ENCODE data around the gene LRP3. TPM values are rescaled to one million over a fixed set of nuclear protein-coding genes. Genes with fewer than 3 reads are reported as not detected.
A peak's percentile ranks its signal among the peaks of the same experiment; 100 is the strongest.
"Not testable (repeated sequence)": the region's sequence is repeated elsewhere in the genome, so short reads cannot be mapped to it uniquely, and the experiment has no call there.

Gene LRP3
- not detected for total RNA-seq

- Mint-ChIP-seq H3K9me3 (ENCODE audit: insufficient read depth) (no peaks in the 10 kb centered on the region), H3K4me3 (peak within 1 kb of the TSS; percentile 18), H3K27me3 (ENCODE audit: low read depth) (peaks cover 38% of the 10 kb centered on the region), H3K36me3 (ENCODE audit: low read depth) (no peaks in the 10 kb centered on the region), H3K4me1 (ENCODE audit: low read depth) (no peaks in the 10 kb centered on the region), H3K27ac (no peak within 1 kb of the TSS)
- peak; percentile 44 for ATAC-seq
- DNase-seq = no peak
- ChIA-PET CTCF (no interaction called here), POLR2A (no interaction called here)
Measured at GRCh38 chr19:33193865-33194362, at the start of gene LRP3. Gene LRP3, plus strand, starts transcription at chr19:33194330. Its CDS starts 456 bp downstream, at chr19:33194786.

DNA sequence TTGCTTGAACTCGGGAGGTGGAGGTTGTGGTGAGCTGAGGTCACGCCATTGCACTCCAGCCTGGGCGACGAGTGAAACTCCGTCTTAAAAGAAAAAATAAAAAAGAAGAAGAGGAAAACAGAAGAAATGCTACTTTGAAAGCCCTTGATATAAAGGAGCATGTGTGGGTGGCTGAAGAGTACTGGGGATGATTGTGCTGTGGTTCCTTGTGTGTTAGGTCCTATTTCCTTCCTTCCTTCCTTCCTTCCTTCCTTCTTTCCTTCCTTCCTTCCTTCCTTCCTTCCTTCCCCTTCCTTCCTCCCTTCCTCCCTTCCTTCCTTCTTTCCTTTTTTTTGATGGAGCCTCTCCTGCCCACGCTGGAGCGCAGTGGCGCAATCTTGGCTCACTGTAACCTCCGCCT lies 47.9 kb upstream of the LRP3 start:
- ChIA-PET CTCF (interaction anchor here (3.1 to 4.0 kb wide), 2 partner anchors 31 to 39 kb away, joined by 37 to 57 read pairs; no protein-coding TSS in a partner anchor), POLR2A (no interaction called here)
- H3K36me3 Mint-ChIP-seq (ENCODE audit: low read depth) = no peaks in the 10 kb centered on the region
- peaks cover 4% of the 10 kb centered on the region for H3K27me3 Mint-ChIP-seq (ENCODE audit: low read depth)
- H3K4me3 Mint-ChIP-seq = no peak overlapping the region
- no peaks in the 10 kb centered on the region for H3K9me3 Mint-ChIP-seq (ENCODE audit: insufficient read depth)
- H3K4me1 Mint-ChIP-seq (ENCODE audit: low read depth) = peaks cover 7% of the 10 kb centered on the region
- no peak for DNase-seq
- H3K27ac Mint-ChIP-seq = no peak overlapping the region
- no peak for ATAC-seq

GRCh38 chr19:33147538-33147937 lies 46.6 kb upstream of the LRP3 start:
- Mint-ChIP-seq H3K4me3 (no peak overlapping the region), H3K36me3 (ENCODE audit: low read depth) (no peaks in the 10 kb centered on the region), H3K4me1 (ENCODE audit: low read depth) (peaks cover 7% of the 10 kb centered on the region), H3K27me3 (ENCODE audit: low read depth) (no peaks in the 10 kb centered on the region), H3K9me3 (ENCODE audit: insufficient read depth) (no peaks in the 10 kb centered on the region), H3K27ac (no peak overlapping the region)
- DNase-seq = no peak
- POLR2A ChIA-PET = interaction anchor here (0.7 kb wide), 1 partner anchor 141 kb away, joined by 3 read pairs; no protein-coding TSS in a partner anchor
- ATAC-seq = no peak
- CTCF ChIA-PET = interaction anchor here (1.2 to 4.0 kb wide), 2 partner anchors 10 to 37 kb away, joined by 3 to 57 read pairs; no protein-coding TSS in a partner anchor

GRCh38 chr19:33150852-33151518 lies 43.1 kb upstream of the LRP3 start:
- POLR2A ChIA-PET = no interaction called here
- Mint-ChIP-seq H3K9me3 (ENCODE audit: insufficient read depth) (no peaks in the 10 kb centered on the region), H3K27me3 (ENCODE audit: low read depth) (peaks cover 7% of the 10 kb centered on the region), H3K4me1 (ENCODE audit: low read depth) (peaks cover 2% of the 10 kb centered on the region), H3K36me3 (ENCODE audit: low read depth) (no peaks in the 10 kb centered on the region), H3K4me3 (no peak overlapping the region), H3K27ac (no peak overlapping the region)
- CTCF ChIA-PET = interaction anchor here (1.7 to 2.1 kb wide), 2 partner anchors 26 to 33 kb away, joined by 6 to 9 read pairs; no protein-coding TSS in a partner anchor
- no peak for DNase-seq
- no peak for ATAC-seq

DNA sequence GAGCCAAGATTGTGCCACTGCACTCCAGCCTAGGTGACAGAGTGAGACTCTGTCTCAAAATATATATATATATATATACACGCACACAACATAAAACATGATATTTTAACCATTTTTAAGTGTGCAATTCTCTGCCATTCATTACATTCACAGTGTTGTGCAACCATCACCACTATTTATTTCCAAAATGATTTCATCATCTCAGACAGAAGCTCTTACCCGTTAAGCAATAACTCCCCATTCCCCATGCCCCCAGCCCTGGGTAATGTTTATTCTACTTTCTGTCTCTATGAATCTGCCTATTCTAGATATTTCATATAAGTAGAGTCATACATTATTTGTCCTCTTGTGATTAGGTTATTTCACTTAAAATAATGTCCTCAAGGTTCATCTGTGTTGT lies 42.0 kb upstream of the LRP3 start:
- peaks cover 7% of the 10 kb centered on the region for H3K27me3 Mint-ChIP-seq (ENCODE audit: low read depth)
- H3K27ac Mint-ChIP-seq = no peak overlapping the region
- ChIA-PET POLR2A (no interaction called here), CTCF (interaction anchor here (1.7 to 2.1 kb wide), 3 partner anchors 8 to 32 kb away, joined by 6 to 9 read pairs (median 8); no protein-coding TSS in a partner anchor)
- no peak for DNase-seq
- peaks cover 2% of the 10 kb centered on the region for H3K4me1 Mint-ChIP-seq (ENCODE audit: low read depth)
- no peaks in the 10 kb centered on the region for H3K9me3 Mint-ChIP-seq (ENCODE audit: insufficient read depth)
- H3K36me3 Mint-ChIP-seq (ENCODE audit: low read depth) = no peaks in the 10 kb centered on the region
- ATAC-seq = no peak
- H3K4me3 Mint-ChIP-seq = no peak overlapping the region

DNA sequence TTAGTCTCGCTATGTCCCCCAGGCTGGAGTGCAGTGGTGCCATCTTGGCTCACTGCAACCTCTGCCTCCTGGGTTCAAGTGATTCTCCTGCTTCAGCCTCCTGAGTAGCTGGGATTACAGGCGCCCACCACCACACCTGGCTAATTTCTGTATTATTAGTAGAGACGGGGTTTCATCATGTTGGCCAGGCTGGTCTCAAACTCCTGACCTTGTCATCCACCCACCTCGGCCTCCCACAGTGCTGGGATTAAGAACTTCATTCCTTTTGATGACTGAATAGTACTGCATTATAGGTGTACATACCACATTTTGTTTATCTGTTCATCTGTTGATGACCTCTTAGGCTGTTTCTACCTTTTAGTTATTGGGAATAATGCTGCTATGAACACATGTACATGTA lies 41.5 kb upstream of the LRP3 start:
- DNase-seq; ATAC-seq; H3K9me3 Mint-ChIP-seq (ENCODE audit: insufficient read depth); H3K27me3 Mint-ChIP-seq (ENCODE audit: low read depth); H3K36me3 Mint-ChIP-seq (ENCODE audit: low read depth); H3K4me1 Mint-ChIP-seq (ENCODE audit: low read depth); H3K4me3 Mint-ChIP-seq; H3K27ac Mint-ChIP-seq; POLR2A ChIA-PET: not testable (repeated sequence)
- CTCF ChIA-PET = interaction anchor here (1.3 to 1.8 kb wide), 2 partner anchors 8 to 31 kb away, joined by 8 read pairs; no protein-coding TSS in a partner anchor

DNA sequence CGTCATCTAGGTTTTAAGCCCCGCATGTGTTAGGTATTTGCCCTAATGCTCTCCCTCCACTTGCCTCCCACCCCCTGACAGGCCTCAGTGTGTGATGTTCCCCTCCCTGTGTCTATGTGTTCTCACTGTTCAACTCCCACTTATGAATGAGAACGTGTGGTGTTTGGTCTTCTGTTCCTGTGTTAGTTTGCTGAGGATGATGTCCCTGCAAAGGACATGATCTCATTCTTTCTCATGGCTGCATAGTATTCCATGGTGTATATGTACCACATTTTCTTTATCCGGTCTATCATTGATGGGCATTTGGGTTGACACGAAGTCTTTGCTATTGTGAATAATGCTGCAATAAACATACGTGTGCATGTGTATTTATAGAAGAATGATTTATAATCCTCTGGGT lies 39.8 kb upstream of the LRP3 start:
- H3K9me3 Mint-ChIP-seq (ENCODE audit: insufficient read depth); POLR2A ChIA-PET; H3K27me3 Mint-ChIP-seq (ENCODE audit: low read depth); ATAC-seq; DNase-seq; H3K4me3 Mint-ChIP-seq; H3K36me3 Mint-ChIP-seq (ENCODE audit: low read depth): not testable (repeated sequence)
- CTCF ChIA-PET = interaction anchor here (3.8 kb wide), 1 partner anchor 22 kb away, joined by 28 read pairs; no protein-coding TSS in a partner anchor
- Mint-ChIP-seq H3K27ac (peak overlapping the region; percentile 72), H3K4me1 (ENCODE audit: low read depth) (peaks cover 18% of the 10 kb centered on the region)

DNA sequence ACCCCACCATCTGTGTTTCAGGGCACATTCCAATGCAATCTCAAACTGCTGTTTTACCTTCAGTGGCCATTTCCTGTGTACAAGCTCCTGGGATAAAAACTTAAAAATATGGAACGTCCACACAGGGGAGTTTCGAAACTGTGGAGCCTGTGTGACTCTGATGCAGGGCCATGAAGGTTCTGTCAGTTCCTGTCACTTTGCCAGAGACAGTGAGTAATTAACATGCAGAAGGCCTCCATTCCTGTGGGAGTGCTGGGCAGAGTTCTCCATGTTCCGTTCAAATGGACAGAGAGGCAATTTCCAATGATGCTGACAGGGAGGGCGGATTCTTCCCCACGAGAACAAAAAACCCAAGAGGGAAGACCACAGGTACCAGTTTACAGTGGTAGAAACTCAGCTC lies 37.8 kb upstream of the LRP3 start:
- H3K27ac Mint-ChIP-seq = no peak overlapping the region
- no peaks in the 10 kb centered on the region for H3K9me3 Mint-ChIP-seq (ENCODE audit: insufficient read depth)
- peaks cover 7% of the 10 kb centered on the region for H3K27me3 Mint-ChIP-seq (ENCODE audit: low read depth)
- H3K36me3 Mint-ChIP-seq (ENCODE audit: low read depth) = peaks cover 4% of the 10 kb centered on the region
- ATAC-seq (no peak), DNase-seq (no peak)
- H3K4me3 Mint-ChIP-seq = no peak overlapping the region
- POLR2A ChIA-PET = interaction anchor here (1.8 kb wide), 1 partner anchor 20 kb away, joined by 8 read pairs; no protein-coding TSS in a partner anchor
- CTCF ChIA-PET = interaction anchor here (1.2 to 3.8 kb wide), 2 partner anchors 8 to 20 kb away, joined by 3 to 28 read pairs; no protein-coding TSS in a partner anchor
- peaks cover 38% of the 10 kb centered on the region for H3K4me1 Mint-ChIP-seq (ENCODE audit: low read depth)

DNA sequence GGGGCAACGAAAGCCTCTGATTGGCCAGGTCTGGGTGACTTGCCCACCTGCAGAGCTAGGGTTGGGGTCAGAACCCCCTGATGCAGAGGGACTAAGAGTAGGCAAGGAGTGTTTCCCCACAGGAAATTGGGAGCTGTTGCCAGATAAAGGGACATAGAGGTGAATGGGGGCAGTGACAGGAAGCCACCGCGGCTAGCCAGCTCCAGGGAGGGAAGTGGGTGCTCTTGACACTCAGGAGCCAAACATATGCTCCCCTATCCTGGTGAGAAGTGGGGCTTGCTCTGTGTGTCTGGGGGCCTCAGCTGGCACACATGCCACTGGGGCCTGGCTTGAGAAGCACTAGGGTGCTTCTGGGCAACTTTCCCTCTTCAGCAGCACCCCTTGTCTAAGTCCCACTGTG lies 36.2 kb upstream of the LRP3 start:
- ATAC-seq (peak; percentile 7), DNase-seq (peak; percentile 35)
- Mint-ChIP-seq H3K9me3 (ENCODE audit: insufficient read depth) (no peaks in the 10 kb centered on the region), H3K27ac (peak overlapping the region; percentile 70), H3K4me1 (ENCODE audit: low read depth) (peaks cover 44% of the 10 kb centered on the region), H3K4me3 (peak overlapping the region; percentile 23), H3K27me3 (ENCODE audit: low read depth) (peaks cover 7% of the 10 kb centered on the region), H3K36me3 (ENCODE audit: low read depth) (peaks cover 4% of the 10 kb centered on the region)
- POLR2A ChIA-PET = no interaction called here
- CTCF ChIA-PET = interaction anchor here (0.9 to 3.8 kb wide), 6 partner anchors 13 to 27 kb away, joined by 3 to 31 read pairs (median 5); no protein-coding TSS in a partner anchor

DNA sequence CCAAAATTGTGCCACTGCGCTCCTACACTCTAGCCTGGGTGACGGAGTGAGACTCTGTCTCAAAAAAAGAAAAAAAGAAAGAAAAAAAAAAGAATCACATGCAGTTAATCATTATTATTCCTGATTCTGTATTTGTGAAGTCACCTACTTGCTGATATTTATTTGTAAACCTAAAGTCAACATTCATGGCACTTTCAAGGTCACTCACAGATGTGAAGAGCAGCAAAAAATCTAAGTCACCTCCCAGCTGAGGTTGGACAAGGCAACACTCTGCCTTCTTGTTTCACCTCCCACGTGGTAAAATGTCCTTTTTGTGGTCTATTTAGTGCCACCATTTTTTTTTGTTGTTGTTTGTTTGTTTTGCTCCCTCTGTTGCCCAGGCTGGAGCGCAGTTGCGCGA lies 35.8 kb upstream of the LRP3 start:
- peaks cover 44% of the 10 kb centered on the region for H3K4me1 Mint-ChIP-seq (ENCODE audit: low read depth)
- H3K27ac Mint-ChIP-seq = peak overlapping the region; percentile 70
- ATAC-seq = no peak
- ChIA-PET CTCF (interaction anchor here (0.9 to 4.1 kb wide), 6 partner anchors 13 to 27 kb away, joined by 3 to 58 read pairs (median 18); no protein-coding TSS in a partner anchor), POLR2A (no interaction called here)
- DNase-seq = no peak
- H3K27me3 Mint-ChIP-seq (ENCODE audit: low read depth) = peaks cover 7% of the 10 kb centered on the region
- peaks cover 4% of the 10 kb centered on the region for H3K36me3 Mint-ChIP-seq (ENCODE audit: low read depth)
- no peak overlapping the region for H3K4me3 Mint-ChIP-seq
- no peaks in the 10 kb centered on the region for H3K9me3 Mint-ChIP-seq (ENCODE audit: insufficient read depth)

GRCh38 chr19:33159149-33159548 lies 35.0 kb upstream of the LRP3 start:
- H3K36me3 Mint-ChIP-seq (ENCODE audit: low read depth) = peaks cover 4% of the 10 kb centered on the region
- H3K27me3 Mint-ChIP-seq (ENCODE audit: low read depth) = peaks cover 4% of the 10 kb centered on the region
- no peak overlapping the region for H3K4me3 Mint-ChIP-seq
- ChIA-PET POLR2A (interaction anchor here (1.5 to 6.0 kb wide), 2 partner anchors 17 to 214 kb away, joined by 3 to 62 read pairs; partner anchors contain the start of gene CEBPG), CTCF (interaction anchor here (1.1 to 4.1 kb wide), 4 partner anchors 15 to 33 kb away, joined by 3 to 58 read pairs (median 19); no protein-coding TSS in a partner anchor)
- ATAC-seq (no peak), DNase-seq (no peak)
- H3K27ac Mint-ChIP-seq = no peak overlapping the region
- H3K4me1 Mint-ChIP-seq (ENCODE audit: low read depth) = peaks cover 44% of the 10 kb centered on the region
- H3K9me3 Mint-ChIP-seq (ENCODE audit: insufficient read depth) = no peaks in the 10 kb centered on the region

DNA sequence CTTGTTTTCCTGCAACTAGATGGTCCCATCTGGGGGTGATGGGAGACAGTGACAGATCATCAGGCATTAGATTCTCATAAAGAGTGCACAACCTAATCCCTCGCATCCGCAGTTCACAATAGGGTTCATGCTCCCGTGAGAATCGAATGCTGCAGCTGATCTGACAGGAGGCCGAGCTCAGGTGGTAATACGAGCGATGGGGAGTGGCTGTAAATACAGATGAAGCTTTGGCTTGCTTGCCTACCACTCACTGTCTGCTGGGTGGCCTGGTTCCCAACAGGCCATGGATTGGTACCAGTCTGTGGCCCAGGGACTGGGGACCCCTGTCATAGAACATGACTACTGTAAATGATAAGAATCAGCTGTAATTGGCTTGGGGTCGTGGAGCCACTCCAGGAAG lies 34.2 kb upstream of the LRP3 start:
- ATAC-seq = no peak
- H3K4me3 Mint-ChIP-seq = no peak overlapping the region
- H3K27me3 Mint-ChIP-seq (ENCODE audit: low read depth) = no peaks in the 10 kb centered on the region
- peaks cover 4% of the 10 kb centered on the region for H3K36me3 Mint-ChIP-seq (ENCODE audit: low read depth)
- ChIA-PET POLR2A (interaction anchor here (1.2 to 6.0 kb wide), 3 partner anchors 17 to 214 kb away, joined by 3 to 62 read pairs (median 3); partner anchors contain the start of gene CEBPG), CTCF (interaction anchor here (1.1 to 4.1 kb wide), 8 partner anchors 8 to 70 kb away, joined by 3 to 58 read pairs (median 4); no protein-coding TSS in a partner anchor)
- H3K4me1 Mint-ChIP-seq (ENCODE audit: low read depth) = peaks cover 42% of the 10 kb centered on the region
- H3K9me3 Mint-ChIP-seq (ENCODE audit: insufficient read depth) = no peaks in the 10 kb centered on the region
- no peak for DNase-seq
- H3K27ac Mint-ChIP-seq = peak overlapping the region; percentile 86
